ENCODE data around the gene MID1IP1. TPM values are rescaled to one million over a fixed set of nuclear protein-coding genes. Genes with fewer than 3 reads are reported as not detected.

Gene MID1IP1
- total and polyA plus RNA-seq, 2 of the 13 experiments (the other 11 are each of a cell fraction or from before 2014, with no cell fraction given) = 35.7 to 36.1 TPM

GRCh38 chrX:38754818-38755718 lies 46.2 kb upstream of the MID1IP1 start:
- Histone ChIP-seq H3K4me2 (ENCODE audit: low read depth, low read length) (no peak overlapping the region), H3K36me3 (replicated peaks in 1 of 2; ENCODE audit: control insufficient read depth in 1 of 2, insufficient read depth in 2 of 2, low read length in 2 of 2) (no peaks in the 10 kb centered on the region), H3K27ac (ENCODE audit: extremely low read length, insufficient read depth, low read length) (no peak overlapping the region), H3K9me3 (ENCODE audit: low read length) (no peaks in the 10 kb centered on the region), H3K4me1 (ENCODE audit: insufficient read depth, low read length) (no peaks in the 10 kb centered on the region), H3K4me3 (replicated peaks in 1 of 3; ENCODE audit: insufficient read depth in 1 of 3, low read depth in 2 of 3, low read length in 3 of 3) (no peak overlapping the region), H2AFZ (ENCODE audit: low read length) (no peak overlapping the region), H3K79me2 (ENCODE audit: insufficient read depth, low read length) (no peaks in the 10 kb centered on the region), H4K20me1 (ENCODE audit: insufficient read depth, low read length) (no peaks in the 10 kb centered on the region), H3K9ac (ENCODE audit: insufficient read depth, low read depth, low read length) (no peak overlapping the region), H3K27me3 (ENCODE audit: control insufficient read depth in 1 of 2, insufficient read depth in 2 of 2, low read length in 2 of 2) (no peaks in the 10 kb centered on the region)
- ATAC-seq (no peak), FAIRE-seq (no peak), DNase-seq (ENCODE audit: low spot score) (no peak)
- BruUV-seq (replicated peaks) = no TSS peak
- 54% methylated on average over 4 of the region's 7 CpGs for WGBS (ENCODE audit: low lambda C conversion rate)
- ChIA-PET POLR2A (no interaction called here), CTCF (ENCODE audit: low intra/inter-chr PET ratio, low total read pairs) (interaction anchor here (1.8 kb wide), 2 partner anchors 396 to 487 kb away, joined by 10 to 23 read pairs; no protein-coding TSS in a partner anchor)
- in situ Hi-C loops (cut with HindIII; ENCODE audit: extremely low pct_ligation_motif_present, low pct_unique_long_range_greater_than_20kb) (loop anchor here (5.0 to 10.0 kb wide), 2 partner anchors 390 to 487 kb away; no protein-coding TSS in a partner anchor), intact Hi-C loops (cut with micrococcal nuclease; ENCODE audit: unreplicated experiment) (loop anchor here (1.0 kb wide), 1 partner anchor 397 kb away; no protein-coding TSS in a partner anchor)
- TF ChIP-seq ZFP91 (CRISPR knock-in tag; IDR thresholded peaks at IDR 0.05; ENCODE audit: borderline replicate concordance) (no peak), ATF7-NPFF (CRISPR knock-in tag; IDR thresholded peaks at IDR 0.05; ENCODE audit: low read depth) (no peak), PAWR (CRISPR knock-in tag; IDR thresholded peaks at IDR 0.05; ENCODE audit: borderline replicate concordance) (no peak), ERF (CRISPR knock-in tag; IDR thresholded peaks at IDR 0.05) (no peak), E2F2 (CRISPR knock-in tag; IDR thresholded peaks at IDR 0.05; ENCODE audit: borderline replicate concordance) (no peak), NKX3-1 (CRISPR knock-in tag; IDR thresholded peaks at IDR 0.05) (no peak), ZNF687 (CRISPR knock-in tag; IDR thresholded peaks at IDR 0.05) (no peak), GATAD2A (CRISPR knock-in tag; IDR thresholded peaks at IDR 0.05) (no peak), ZZZ3 (CRISPR knock-in tag; IDR thresholded peaks at IDR 0.05; ENCODE audit: borderline replicate concordance) (no peak), FOXA1 (IDR thresholded peaks at IDR 0.05) (no peak), FOXA1 (CRISPR knock-in tag; IDR thresholded peaks at IDR 0.05) (no peak), ARID3A (IDR thresholded peaks at IDR 0.05; ENCODE audit: low read depth, low read length) (no peak), TRIM22 (IDR thresholded peaks at IDR 0.05) (no peak)
